HepG2 (cell line): ENCODE measurements around the gene HPCAL1. TPM values are rescaled to one million over a fixed set of nuclear protein-coding genes. Genes with fewer than 3 reads are reported as not detected.

Experiments
- CHD2 ChIP-seq: IDR thresholded peaks from 2 replicates; pipeline ENCODE4 v1.6.1; 2011; ENCODE audit warnings: low read depth, low read length, improper control_type of control experiment
- HDAC6 ChIP-seq: fragments of 200-600 bp; sonication (generic); IDR thresholded peaks from 2 replicates; pipeline ENCODE4 v1.7.0; 2017; ENCODE audit warnings: mild to moderate bottlenecking, antibody characterized with exemption, low read length, low read depth
- MED8 ChIP-seq: sonication (generic); formaldehyde crosslinking; IDR thresholded peaks from 2 replicates; pipeline ENCODE4 v1.8.1; 2023; ENCODE audit warnings: mild to moderate bottlenecking, missing genetic modification reagents; ENCODE audit not compliant: insufficient replicate concordance
- MYC ChIP-seq: sonication (generic); formaldehyde crosslinking; IDR thresholded peaks from 2 replicates; pipeline ENCODE4 v1.9.0; 2021; ENCODE audit warnings: missing genetic modification reagents, borderline replicate concordance
- RARA ChIP-seq: IDR thresholded peaks from 2 replicates; pipeline ENCODE4 v1.6.1; 2016; ENCODE audit warnings: missing genetic modification reagents, missing compliant biosample characterization
- RFX3 ChIP-seq: IDR thresholded peaks from 2 replicates; pipeline ENCODE4 v1.6.1; 2016; ENCODE audit warnings: missing biosample characterization, missing genetic modification reagents
- TBX2 ChIP-seq: sonication (generic); formaldehyde crosslinking; IDR thresholded peaks from 2 replicates; pipeline ENCODE4 v1.5.0; 2020; ENCODE audit warnings: missing genetic modification reagents, mild to moderate bottlenecking, borderline replicate concordance
- polyA plus RNA-seq, 8 experiments: library from polyadenylated mRNA; depleted of rRNA in 3 of 8; stranded (reverse) in 7 of 8; unstranded in 1 of 8; fragments of >200 nt; fragmentation: Illumina TruSeq in 4 of 8; extraction: Trizol in 4 of 8; gene quantifications; 2 replicates each; pipeline versions ENCODE4 v1.2.1 to v1.2.3, GENCODE V29; 2011 to 2016; ENCODE audit warnings: low read depth in 4 of 8, missing spikeins in 1 of 8, mixed read lengths in 1 of 8; ENCODE audit not compliant: insufficient read depth in 1 of 8
- total RNA-seq, 5 experiments: library from RNA; depleted of rRNA; stranded (reverse); fragments of >200 nt; fragmentation: Illumina TruSeq; extraction: Trizol; gene quantifications; 2 replicates each; pipeline ENCODE4 v1.2.3, GENCODE V29; 2016; ENCODE audit warnings: low read depth in 1 of 5
- TF ChIP-seq, protein P1 (sequence below), 2 experiments: fragments of 450-650 bp in 1 of 2; sonication (generic) in 1 of 2; formaldehyde crosslinking; IDR thresholded peaks; 2 replicates each; pipeline versions ENCODE4 v1.5.0 to v1.8.0; 2020 to 2022; ENCODE audit warnings: mild to moderate bottlenecking in 1 of 2, missing genetic modification reagents in 1 of 2
- TF ChIP-seq, protein P2 (sequence below): sonication (generic); formaldehyde crosslinking; IDR thresholded peaks from 2 replicates; pipeline ENCODE4 v1.8.0; 2022; ENCODE audit warnings: missing genetic modification reagents, mild to moderate bottlenecking, inconsistent platforms, borderline replicate concordance
- TF ChIP-seq, protein P3 (sequence below): sonication (generic); formaldehyde crosslinking; IDR thresholded peaks from 2 replicates; pipeline ENCODE4 v1.4.0; 2020; ENCODE audit warnings: missing genetic modification reagents
- TF ChIP-seq, protein P4 (sequence below): sonication (generic); formaldehyde crosslinking; IDR thresholded peaks from 2 replicates; pipeline ENCODE4 v1.5.1; 2020; ENCODE audit warnings: mild to moderate bottlenecking, missing genetic modification reagents, moderate library complexity
- TF ChIP-seq, protein P5 (sequence below): sonication (generic); formaldehyde crosslinking; IDR thresholded peaks from 2 replicates; pipeline ENCODE4 v1.5.0; 2020; ENCODE audit warnings: missing genetic modification reagents
- TF ChIP-seq, protein P6 (sequence below): sonication (generic); formaldehyde crosslinking; IDR thresholded peaks from 2 replicates; pipeline ENCODE4 v1.4.0; 2020; ENCODE audit warnings: missing genetic modification reagents
- TF ChIP-seq, protein P7 (sequence below): sonication (generic); formaldehyde crosslinking; IDR thresholded peaks from 2 replicates; pipeline ENCODE4 v1.8.1; 2023; ENCODE audit warnings: missing genetic modification reagents, inconsistent platforms, borderline replicate concordance
- TF ChIP-seq, protein P8 (sequence below), 2 experiments: sonication (generic) in 1 of 2; formaldehyde crosslinking in 1 of 2; IDR thresholded peaks; 2 replicates each; pipeline versions ENCODE4 v1.5.1 to v1.6.1; 2011 to 2020; ENCODE audit warnings: borderline replicate concordance in 1 of 2, low read depth in 1 of 2, low read length in 1 of 2, mild to moderate bottlenecking in 1 of 2, missing genetic modification reagents in 1 of 2, moderate library complexity in 1 of 2

HPCAL1 gene
- total and polyA plus RNA-seq, 2 of the 13 experiments (the other 11 are each of a cell fraction or from before 2014, with no cell fraction given), result 29.5 to 29.9 TPM

DNA sequence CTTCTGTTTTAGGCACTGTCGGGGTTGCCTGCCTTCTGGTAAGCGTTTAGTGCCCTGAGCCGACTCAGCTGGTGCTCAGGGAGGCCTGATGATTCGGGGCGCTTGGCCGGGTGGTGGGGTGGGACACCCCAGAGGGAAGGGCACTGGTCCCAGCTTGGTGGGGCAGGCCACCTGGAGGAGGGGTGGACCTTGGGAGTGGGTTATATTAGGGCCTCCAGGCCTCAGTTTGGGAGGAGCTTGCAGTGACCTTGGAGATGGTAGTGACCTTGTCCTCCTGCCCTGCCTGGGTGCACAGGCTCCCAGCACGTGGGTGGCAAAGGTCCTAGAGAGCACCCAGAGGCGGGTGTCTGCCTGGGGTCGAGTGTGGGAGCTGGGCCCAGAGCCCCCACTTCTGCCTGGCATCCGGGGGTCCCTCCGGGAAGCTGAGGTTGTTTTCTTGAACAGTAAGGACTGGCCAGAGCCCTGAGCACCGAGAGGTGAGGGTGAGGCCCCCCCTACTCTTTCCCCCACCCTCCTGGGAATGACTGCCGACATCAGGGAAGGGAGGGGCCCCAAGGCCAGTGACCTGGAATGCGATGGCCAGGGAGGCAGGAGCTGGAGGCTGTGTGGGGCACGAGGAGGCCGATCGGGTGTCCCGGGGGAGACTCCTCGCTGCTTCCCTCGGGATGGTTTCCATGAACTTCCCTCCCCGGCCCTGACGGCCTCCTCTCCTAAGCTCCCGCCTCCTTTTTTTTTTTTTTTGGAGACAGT lies 61.3 kb downstream of the HPCAL1 start (continued):
- TF ChIP-seq, protein P1, sequence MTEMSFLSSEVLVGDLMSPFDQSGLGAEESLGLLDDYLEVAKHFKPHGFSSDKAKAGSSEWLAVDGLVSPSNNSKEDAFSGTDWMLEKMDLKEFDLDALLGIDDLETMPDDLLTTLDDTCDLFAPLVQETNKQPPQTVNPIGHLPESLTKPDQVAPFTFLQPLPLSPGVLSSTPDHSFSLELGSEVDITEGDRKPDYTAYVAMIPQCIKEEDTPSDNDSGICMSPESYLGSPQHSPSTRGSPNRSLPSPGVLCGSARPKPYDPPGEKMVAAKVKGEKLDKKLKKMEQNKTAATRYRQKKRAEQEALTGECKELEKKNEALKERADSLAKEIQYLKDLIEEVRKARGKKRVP (CRISPR knock-in tag; IDR thresholded peaks at IDR 0.05), result no peak
- TF ChIP-seq, protein P2, sequence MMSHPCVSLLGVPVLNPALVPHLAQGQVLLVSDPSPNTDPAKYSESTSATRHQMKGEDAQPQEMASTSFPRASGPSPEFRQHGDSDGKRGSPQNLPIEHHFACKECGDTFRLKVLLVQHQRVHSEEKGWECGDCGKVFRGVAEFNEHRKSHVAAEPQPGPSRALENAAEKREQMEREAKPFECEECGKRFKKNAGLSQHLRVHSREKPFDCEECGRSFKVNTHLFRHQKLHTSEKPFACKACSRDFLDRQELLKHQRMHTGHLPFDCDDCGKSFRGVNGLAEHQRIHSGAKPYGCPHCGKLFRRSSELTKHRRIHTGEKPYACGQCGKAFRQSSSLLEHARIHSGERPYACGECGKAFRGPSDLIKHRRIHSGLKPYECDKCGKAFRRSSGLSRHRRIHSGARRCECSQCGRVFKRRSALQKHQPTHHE (CRISPR knock-in tag), result no peak
- TF ChIP-seq, protein P3, sequence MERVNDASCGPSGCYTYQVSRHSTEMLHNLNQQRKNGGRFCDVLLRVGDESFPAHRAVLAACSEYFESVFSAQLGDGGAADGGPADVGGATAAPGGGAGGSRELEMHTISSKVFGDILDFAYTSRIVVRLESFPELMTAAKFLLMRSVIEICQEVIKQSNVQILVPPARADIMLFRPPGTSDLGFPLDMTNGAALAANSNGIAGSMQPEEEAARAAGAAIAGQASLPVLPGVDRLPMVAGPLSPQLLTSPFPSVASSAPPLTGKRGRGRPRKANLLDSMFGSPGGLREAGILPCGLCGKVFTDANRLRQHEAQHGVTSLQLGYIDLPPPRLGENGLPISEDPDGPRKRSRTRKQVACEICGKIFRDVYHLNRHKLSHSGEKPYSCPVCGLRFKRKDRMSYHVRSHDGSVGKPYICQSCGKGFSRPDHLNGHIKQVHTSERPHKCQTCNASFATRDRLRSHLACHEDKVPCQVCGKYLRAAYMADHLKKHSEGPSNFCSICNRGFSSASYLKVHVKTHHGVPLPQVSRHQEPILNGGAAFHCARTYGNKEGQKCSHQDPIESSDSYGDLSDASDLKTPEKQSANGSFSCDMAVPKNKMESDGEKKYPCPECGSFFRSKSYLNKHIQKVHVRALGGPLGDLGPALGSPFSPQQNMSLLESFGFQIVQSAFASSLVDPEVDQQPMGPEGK (CRISPR knock-in tag), result peak; percentile 65; the same call in 1 of the 2 replicates
- TF ChIP-seq, protein P4, sequence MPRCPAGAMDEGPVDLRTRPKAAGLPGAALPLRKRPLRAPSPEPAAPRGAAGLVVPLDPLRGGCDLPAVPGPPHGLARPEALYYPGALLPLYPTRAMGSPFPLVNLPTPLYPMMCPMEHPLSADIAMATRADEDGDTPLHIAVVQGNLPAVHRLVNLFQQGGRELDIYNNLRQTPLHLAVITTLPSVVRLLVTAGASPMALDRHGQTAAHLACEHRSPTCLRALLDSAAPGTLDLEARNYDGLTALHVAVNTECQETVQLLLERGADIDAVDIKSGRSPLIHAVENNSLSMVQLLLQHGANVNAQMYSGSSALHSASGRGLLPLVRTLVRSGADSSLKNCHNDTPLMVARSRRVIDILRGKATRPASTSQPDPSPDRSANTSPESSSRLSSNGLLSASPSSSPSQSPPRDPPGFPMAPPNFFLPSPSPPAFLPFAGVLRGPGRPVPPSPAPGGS, result no peak
- TF ChIP-seq, protein P5, sequence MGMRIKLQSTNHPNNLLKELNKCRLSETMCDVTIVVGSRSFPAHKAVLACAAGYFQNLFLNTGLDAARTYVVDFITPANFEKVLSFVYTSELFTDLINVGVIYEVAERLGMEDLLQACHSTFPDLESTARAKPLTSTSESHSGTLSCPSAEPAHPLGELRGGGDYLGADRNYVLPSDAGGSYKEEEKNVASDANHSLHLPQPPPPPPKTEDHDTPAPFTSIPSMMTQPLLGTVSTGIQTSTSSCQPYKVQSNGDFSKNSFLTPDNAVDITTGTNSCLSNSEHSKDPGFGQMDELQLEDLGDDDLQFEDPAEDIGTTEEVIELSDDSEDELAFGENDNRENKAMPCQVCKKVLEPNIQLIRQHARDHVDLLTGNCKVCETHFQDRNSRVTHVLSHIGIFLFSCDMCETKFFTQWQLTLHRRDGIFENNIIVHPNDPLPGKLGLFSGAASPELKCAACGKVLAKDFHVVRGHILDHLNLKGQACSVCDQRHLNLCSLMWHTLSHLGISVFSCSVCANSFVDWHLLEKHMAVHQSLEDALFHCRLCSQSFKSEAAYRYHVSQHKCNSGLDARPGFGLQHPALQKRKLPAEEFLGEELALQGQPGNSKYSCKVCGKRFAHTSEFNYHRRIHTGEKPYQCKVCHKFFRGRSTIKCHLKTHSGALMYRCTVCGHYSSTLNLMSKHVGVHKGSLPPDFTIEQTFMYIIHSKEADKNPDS (CRISPR knock-in tag), result no peak; the same call in 1 of the 2 replicates
- TF ChIP-seq MED8 (CRISPR knock-in tag) (no peak), MYC (CRISPR knock-in tag) (no peak), HDAC6 (no peak), CHD2 (no peak), RFX3 (no peak), TBX2 (CRISPR knock-in tag) (peak; percentile 25; the same call in 1 of the 2 replicates), RARA (CRISPR knock-in tag) (peak; percentile 90)
- TF ChIP-seq, protein P6, sequence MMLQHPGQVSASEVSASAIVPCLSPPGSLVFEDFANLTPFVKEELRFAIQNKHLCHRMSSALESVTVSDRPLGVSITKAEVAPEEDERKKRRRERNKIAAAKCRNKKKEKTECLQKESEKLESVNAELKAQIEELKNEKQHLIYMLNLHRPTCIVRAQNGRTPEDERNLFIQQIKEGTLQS (CRISPR knock-in tag), result 0 out of 2 replicates have a peak, but pooled peaks have one; percentile 7
- TF ChIP-seq, protein P7, sequence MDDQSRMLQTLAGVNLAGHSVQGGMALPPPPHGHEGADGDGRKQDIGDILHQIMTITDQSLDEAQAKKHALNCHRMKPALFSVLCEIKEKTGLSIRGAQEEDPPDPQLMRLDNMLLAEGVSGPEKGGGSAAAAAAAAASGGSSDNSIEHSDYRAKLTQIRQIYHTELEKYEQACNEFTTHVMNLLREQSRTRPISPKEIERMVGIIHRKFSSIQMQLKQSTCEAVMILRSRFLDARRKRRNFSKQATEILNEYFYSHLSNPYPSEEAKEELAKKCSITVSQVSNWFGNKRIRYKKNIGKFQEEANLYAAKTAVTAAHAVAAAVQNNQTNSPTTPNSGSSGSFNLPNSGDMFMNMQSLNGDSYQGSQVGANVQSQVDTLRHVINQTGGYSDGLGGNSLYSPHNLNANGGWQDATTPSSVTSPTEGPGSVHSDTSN (CRISPR knock-in tag), result no peak
- TF ChIP-seq, protein P8, sequence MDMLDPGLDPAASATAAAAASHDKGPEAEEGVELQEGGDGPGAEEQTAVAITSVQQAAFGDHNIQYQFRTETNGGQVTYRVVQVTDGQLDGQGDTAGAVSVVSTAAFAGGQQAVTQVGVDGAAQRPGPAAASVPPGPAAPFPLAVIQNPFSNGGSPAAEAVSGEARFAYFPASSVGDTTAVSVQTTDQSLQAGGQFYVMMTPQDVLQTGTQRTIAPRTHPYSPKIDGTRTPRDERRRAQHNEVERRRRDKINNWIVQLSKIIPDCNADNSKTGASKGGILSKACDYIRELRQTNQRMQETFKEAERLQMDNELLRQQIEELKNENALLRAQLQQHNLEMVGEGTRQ (IDR thresholded peaks at IDR 0.05; ENCODE audit: low read depth, low read length), result no peak
- TF ChIP-seq, protein P8 (CRISPR knock-in tag; IDR thresholded peaks at IDR 0.05; ENCODE audit: borderline replicate concordance), result no peak
